ENCODE results near the gene NADK.

The NADK gene

DNA sequence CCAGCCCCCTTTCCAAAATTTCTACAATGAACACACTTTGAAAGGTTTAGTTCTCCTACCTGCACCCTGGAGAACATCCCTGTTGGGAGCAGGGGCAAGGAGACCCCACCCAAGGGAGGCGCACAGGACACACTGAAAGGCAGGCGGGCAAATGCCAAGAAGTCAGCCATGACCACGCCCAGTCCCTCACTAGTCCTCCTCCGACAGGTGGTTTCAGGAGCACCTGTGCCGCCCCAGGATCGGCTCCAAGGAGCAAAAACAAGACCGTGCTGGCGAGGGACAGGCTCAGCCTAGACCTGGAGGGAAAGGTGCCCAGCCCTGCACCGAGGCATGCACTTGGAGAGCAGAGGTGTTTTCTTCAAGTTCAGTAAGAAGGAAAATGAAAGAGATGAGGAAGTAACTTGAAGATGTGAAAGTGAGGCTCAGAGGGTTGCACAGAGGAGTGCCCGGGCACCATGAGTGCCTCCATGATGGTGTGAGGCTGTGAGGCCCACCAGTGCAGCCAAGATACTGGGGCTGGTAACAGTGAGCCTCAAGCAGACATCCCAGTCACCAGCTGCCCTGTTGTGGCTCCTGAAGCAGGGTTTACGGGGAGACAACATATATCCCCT is 19.6 kb upstream of the NADK start:
- POLR2A ChIA-PET = no interaction called here
- Histone ChIP-seq H3K27ac (ENCODE audit: insufficient read depth in 1 of 2, low read depth in 1 of 2, low read length in 2 of 2, poor library complexity in 1 of 2, severe bottlenecking in 2 of 2) (no peak overlapping the region), H3K36me3 (ENCODE audit: control insufficient read depth in 4 of 4, insufficient read depth in 4 of 4, low read length in 3 of 4) (peaks cover 18 to 87% (median 59%) of the 10 kb centered on the region in 4 experiments), H3K4me3 (ENCODE audit: control insufficient read depth in 1 of 7, extremely low read depth in 1 of 7, insufficient read depth in 4 of 7, low read depth in 2 of 7, low read length in 6 of 7) (no peak overlapping the region), H3K27me3 (replicated peaks in 2 of 5; ENCODE audit: control insufficient read depth in 4 of 5, insufficient read depth in 5 of 5, low read length in 4 of 5) (no peaks in the 10 kb centered on the region), H3K9me3 (ENCODE audit: control extremely low read depth in 1 of 5, control insufficient read depth in 4 of 5, insufficient read depth in 2 of 5, low read depth in 1 of 5, low read length in 4 of 5) (no peaks in the 10 kb centered on the region), H3K4me1 (ENCODE audit: control extremely low read depth in 1 of 4, control insufficient read depth in 4 of 4, insufficient read depth in 4 of 4, low read length in 3 of 4) (no peaks in the 10 kb centered on the region)
- CTCF ChIA-PET = interaction anchor here (1.1 kb wide), 1 partner anchor 12 kb away, joined by 3 read pairs; no protein-coding TSS in a partner anchor
- no peak for DNase-seq
- 93% methylated on average over 10 of the region's 11 CpGs for WGBS (ENCODE audit: insufficient coverage)

DNA sequence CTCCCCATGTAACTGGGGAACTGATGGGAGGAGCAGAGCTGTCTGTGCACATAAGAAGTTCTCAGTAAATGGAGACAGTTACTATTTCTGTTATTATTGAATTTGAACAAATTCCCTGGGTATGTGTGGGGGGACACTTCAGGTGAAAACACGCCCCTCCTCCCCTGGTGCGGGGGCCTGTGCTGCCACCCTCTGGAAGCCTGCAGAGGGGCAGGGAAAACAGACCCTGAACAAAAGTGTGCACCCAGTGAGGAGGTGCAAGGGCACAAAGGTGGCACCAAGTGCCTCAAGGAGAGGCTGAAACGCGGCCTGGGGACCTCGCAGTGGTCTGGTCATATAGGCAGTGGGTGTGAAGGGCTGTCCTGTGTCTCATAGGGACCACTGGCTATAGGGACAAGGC is 18.2 kb upstream of the NADK start:
- DNase-seq = peak in 2 of 3 donors; percentile 30 to 33
- 94% methylated on average over 3 of the region's 5 CpGs for WGBS (ENCODE audit: insufficient coverage)
- Histone ChIP-seq H3K27ac (ENCODE audit: insufficient read depth in 1 of 2, low read depth in 1 of 2, low read length in 2 of 2, poor library complexity in 1 of 2, severe bottlenecking in 2 of 2) (peak overlapping the region in 1 of 2 experiments; percentile 33), H3K4me1 (ENCODE audit: control extremely low read depth in 1 of 4, control insufficient read depth in 4 of 4, insufficient read depth in 4 of 4, low read length in 3 of 4) (no peaks in the 10 kb centered on the region), H3K27me3 (replicated peaks in 2 of 5; ENCODE audit: control insufficient read depth in 4 of 5, insufficient read depth in 5 of 5, low read length in 4 of 5) (no peaks in the 10 kb centered on the region), H3K9me3 (ENCODE audit: control extremely low read depth in 1 of 5, control insufficient read depth in 4 of 5, insufficient read depth in 2 of 5, low read depth in 1 of 5, low read length in 4 of 5) (no peaks in the 10 kb centered on the region), H3K36me3 (ENCODE audit: control insufficient read depth in 4 of 4, insufficient read depth in 4 of 4, low read length in 3 of 4) (peaks cover 26 to 88% (median 56%) of the 10 kb centered on the region in 4 experiments), H3K4me3 (ENCODE audit: control insufficient read depth in 1 of 7, extremely low read depth in 1 of 7, insufficient read depth in 4 of 7, low read depth in 2 of 7, low read length in 6 of 7) (no peak overlapping the region)
- ChIA-PET POLR2A (no interaction called here), CTCF (interaction anchor here (0.8 to 1.9 kb wide), 3 partner anchors 10 to 13 kb away, joined by 3 to 5 read pairs (median 4); no protein-coding TSS in a partner anchor)

GRCh38 chr1:1794999-1795398 is 16.7 kb upstream of the NADK start:
- no peak for DNase-seq
- no peaks in the 10 kb centered on the region for H3K4me1 ChIP-seq (ENCODE audit: control extremely low read depth in 1 of 4, control insufficient read depth in 4 of 4, insufficient read depth in 4 of 4, low read length in 3 of 4)
- H3K27ac ChIP-seq (ENCODE audit: insufficient read depth in 1 of 2, low read depth in 1 of 2, low read length in 2 of 2, poor library complexity in 1 of 2, severe bottlenecking in 2 of 2) = no peak overlapping the region
- no peaks in the 10 kb centered on the region for H3K9me3 ChIP-seq (ENCODE audit: control extremely low read depth in 1 of 5, control insufficient read depth in 4 of 5, insufficient read depth in 2 of 5, low read depth in 1 of 5, low read length in 4 of 5)
- peaks cover 32 to 87% (median 57%) of the 10 kb centered on the region in 4 experiments for H3K36me3 ChIP-seq (ENCODE audit: control insufficient read depth in 4 of 4, insufficient read depth in 4 of 4, low read length in 3 of 4)
- CTCF ChIA-PET = interaction anchor here (0.6 to 1.9 kb wide), 3 partner anchors 14 to 39 kb away, joined by 3 to 5 read pairs (median 4); no protein-coding TSS in a partner anchor
- H3K27me3 ChIP-seq (replicated peaks in 2 of 5; ENCODE audit: control insufficient read depth in 4 of 5, insufficient read depth in 5 of 5, low read length in 4 of 5) = no peaks in the 10 kb centered on the region
- WGBS (ENCODE audit: insufficient coverage) = 96% methylated on average over 9 of the region's 10 CpGs
- POLR2A ChIA-PET = no interaction called here
- H3K4me3 ChIP-seq (ENCODE audit: control insufficient read depth in 1 of 7, extremely low read depth in 1 of 7, insufficient read depth in 4 of 7, low read depth in 2 of 7, low read length in 6 of 7) = no peak overlapping the region

GRCh38 chr1:1793481-1794244 is 15.4 kb upstream of the NADK start:
- Histone ChIP-seq H3K27me3 (replicated peaks in 2 of 5; ENCODE audit: control insufficient read depth in 4 of 5, insufficient read depth in 5 of 5, low read length in 4 of 5) (no peaks in the 10 kb centered on the region), H3K27ac (ENCODE audit: insufficient read depth in 1 of 2, low read depth in 1 of 2, low read length in 2 of 2, poor library complexity in 1 of 2, severe bottlenecking in 2 of 2) (no peak overlapping the region), H3K9me3 (ENCODE audit: control extremely low read depth in 1 of 5, control insufficient read depth in 4 of 5, insufficient read depth in 2 of 5, low read depth in 1 of 5, low read length in 4 of 5) (no peaks in the 10 kb centered on the region), H3K36me3 (ENCODE audit: control insufficient read depth in 4 of 4, insufficient read depth in 4 of 4, low read length in 3 of 4) (peaks cover 28 to 90% (median 63%) of the 10 kb centered on the region in 4 experiments), H3K4me3 (ENCODE audit: control insufficient read depth in 1 of 7, extremely low read depth in 1 of 7, insufficient read depth in 4 of 7, low read depth in 2 of 7, low read length in 6 of 7) (no peak overlapping the region), H3K4me1 (ENCODE audit: control extremely low read depth in 1 of 4, control insufficient read depth in 4 of 4, insufficient read depth in 4 of 4, low read length in 3 of 4) (no peaks in the 10 kb centered on the region)
- ChIA-PET CTCF (no interaction called here), POLR2A (no interaction called here)
- no peak for DNase-seq
- whole genome bisulfite sequencing (ENCODE audit: insufficient coverage) = 94% methylated on average over 13 of the region's 17 CpGs

DNA sequence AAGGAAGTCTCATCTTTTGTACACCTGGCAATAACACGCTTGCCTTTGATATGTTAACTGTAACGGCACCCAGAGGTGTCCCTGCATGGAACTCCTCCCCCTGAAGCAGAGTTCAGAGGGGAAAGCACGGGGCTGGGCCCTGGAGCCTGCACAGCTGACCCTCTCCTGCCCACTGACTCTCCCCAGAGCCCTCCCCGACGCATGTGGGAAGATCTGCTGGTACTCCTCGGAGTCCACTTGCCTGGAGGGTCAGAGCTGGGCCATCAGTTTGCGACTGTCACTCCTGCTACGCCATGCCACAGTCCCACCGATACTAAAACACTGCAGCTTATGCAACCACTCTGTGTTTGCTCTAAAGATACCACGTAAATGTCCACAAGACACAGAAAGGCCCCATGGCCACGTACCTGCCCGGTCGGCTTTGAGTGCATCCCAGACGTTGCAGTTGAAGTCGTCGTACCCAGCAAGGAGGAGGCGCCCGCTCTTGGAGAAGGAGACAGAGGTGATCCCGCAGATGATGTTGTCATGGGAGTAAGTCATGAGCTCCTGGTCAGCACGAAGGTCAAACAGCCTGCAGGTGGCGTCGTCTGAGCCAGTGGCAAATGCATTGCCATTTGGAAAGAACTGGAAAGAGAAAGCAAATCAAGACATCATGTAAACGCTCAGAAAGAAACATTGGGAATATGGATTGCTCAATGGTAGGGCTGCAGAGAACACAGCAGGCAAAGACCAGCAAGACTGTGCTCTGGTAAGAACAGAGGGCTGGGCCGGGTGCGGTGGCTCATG is 10.6 kb upstream of the NADK start:
- DNase-seq = peak; percentile 32 to 55 (median 43)
- ChIA-PET POLR2A (no interaction called here), CTCF (interaction anchor here (0.6 to 2.4 kb wide), 7 partner anchors 12 to 483 kb away, joined by 3 to 15 read pairs (median 4); no protein-coding TSS in a partner anchor)
- WGBS (ENCODE audit: insufficient coverage) = 94% methylated on average over 23 of the region's 25 CpGs
- peaks cover 30 to 88% (median 76%) of the 10 kb centered on the region in 4 experiments for H3K36me3 ChIP-seq (ENCODE audit: control insufficient read depth in 4 of 4, insufficient read depth in 4 of 4, low read length in 3 of 4)
- H3K27me3 ChIP-seq (replicated peaks in 2 of 5; ENCODE audit: control insufficient read depth in 4 of 5, insufficient read depth in 5 of 5, low read length in 4 of 5) = no peaks in the 10 kb centered on the region
- H3K4me1 ChIP-seq (ENCODE audit: control extremely low read depth in 1 of 4, control insufficient read depth in 4 of 4, insufficient read depth in 4 of 4, low read length in 3 of 4) = no peaks in the 10 kb centered on the region
- no peak overlapping the region for H3K4me3 ChIP-seq (ENCODE audit: control insufficient read depth in 1 of 7, extremely low read depth in 1 of 7, insufficient read depth in 4 of 7, low read depth in 2 of 7, low read length in 6 of 7)
- no peak overlapping the region for H3K27ac ChIP-seq (ENCODE audit: insufficient read depth in 1 of 2, low read depth in 1 of 2, low read length in 2 of 2, poor library complexity in 1 of 2, severe bottlenecking in 2 of 2)
- H3K9me3 ChIP-seq (ENCODE audit: control extremely low read depth in 1 of 5, control insufficient read depth in 4 of 5, insufficient read depth in 2 of 5, low read depth in 1 of 5, low read length in 4 of 5) = no peaks in the 10 kb centered on the region

DNA sequence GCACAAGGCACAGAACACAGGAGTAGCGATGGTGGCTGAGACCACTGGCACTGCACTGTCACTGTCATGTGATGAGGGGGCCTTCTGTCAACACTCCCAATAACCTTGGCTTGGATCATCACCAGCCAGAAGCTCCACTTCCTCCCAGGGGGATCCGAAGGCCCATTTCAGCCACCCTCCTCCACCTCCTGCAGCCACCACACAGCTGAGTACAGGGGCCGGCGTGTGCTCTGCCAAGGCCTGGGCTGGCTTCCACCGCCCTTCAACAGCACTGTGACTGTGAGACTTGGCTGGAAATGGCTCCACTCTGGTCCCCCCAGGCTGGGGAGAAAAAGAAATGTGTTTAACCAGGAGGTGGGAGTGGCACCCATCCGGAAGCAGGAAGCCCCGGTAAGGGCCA is 9.9 kb upstream of the NADK start:
- H3K9me3 ChIP-seq (ENCODE audit: control extremely low read depth in 1 of 5, control insufficient read depth in 4 of 5, insufficient read depth in 2 of 5, low read depth in 1 of 5, low read length in 4 of 5) = no peaks in the 10 kb centered on the region
- peaks cover 0 to 5% (median 4%) of the 10 kb centered on the region in 4 experiments for H3K4me1 ChIP-seq (ENCODE audit: control extremely low read depth in 1 of 4, control insufficient read depth in 4 of 4, insufficient read depth in 4 of 4, low read length in 3 of 4)
- no peak overlapping the region for H3K27ac ChIP-seq (ENCODE audit: insufficient read depth in 1 of 2, low read depth in 1 of 2, low read length in 2 of 2, poor library complexity in 1 of 2, severe bottlenecking in 2 of 2)
- POLR2A ChIA-PET = no interaction called here
- no peak for DNase-seq
- peaks cover 26 to 81% (median 71%) of the 10 kb centered on the region in 4 experiments for H3K36me3 ChIP-seq (ENCODE audit: control insufficient read depth in 4 of 4, insufficient read depth in 4 of 4, low read length in 3 of 4)
- H3K4me3 ChIP-seq (ENCODE audit: control insufficient read depth in 1 of 7, extremely low read depth in 1 of 7, insufficient read depth in 4 of 7, low read depth in 2 of 7, low read length in 6 of 7) = no peak overlapping the region
- 90% methylated on average over 6 of the region's 7 CpGs for WGBS (ENCODE audit: insufficient coverage)
- no peaks in the 10 kb centered on the region for H3K27me3 ChIP-seq (replicated peaks in 2 of 5; ENCODE audit: control insufficient read depth in 4 of 5, insufficient read depth in 5 of 5, low read length in 4 of 5)
- CTCF ChIA-PET = interaction anchor here (0.7 to 2.4 kb wide), 4 partner anchors 11 to 118 kb away, joined by 3 to 15 read pairs (median 5); no protein-coding TSS in a partner anchor
